Heart left ventricle (tissue), 13 donors: ENCODE results near the gene TNP1.

ENCODE experiments used
- CTCF ChIP-seq, 12 donors: fragments of 200-600 bp; sonication (generic) in 4 of 12; IDR thresholded peaks; one replicate each; pipeline versions ENCODE4 v1.5.0 to v1.8.0; 2018 to 2022; ENCODE audit warnings: antibody characterized with exemption in 12 of 12, mild to moderate bottlenecking in 5 of 12
- POLR2A ChIP-seq, 2 donors: fragments of 450-650 bp; IDR thresholded peaks; one replicate each; pipeline ENCODE4 v1.6.1; 2017; ENCODE audit warnings: antibody characterized with exemption in 2 of 2, mild to moderate bottlenecking in 2 of 2, moderate library complexity in 2 of 2
- donor health status: ischemic (EF 13 %, LVEDD 7.1; RV severe dilation, severe dysfunction).
- donor health status: DM: no; HTN: yes; CAD: no.
- donor health status: DM: no; HTN: no; CAD: no.
- donor health status: ischemic (EF 25% LVEDD 6.9; RV normal size, moderate dysfunction).
- donor health status: ischemic (EF 25% LVEDD 5.7; RV mildly dilated, moderate dysfunction).
- donor health status: ischemic (EF 35%, LVEDD 5.7; RV mildly dilated, moderate dysfunction).
- donor health status: nonischemic (EF 11% LVEDD 7.7; RV severe dilation, severe dysfunction).
- donor health status: DM: yes; HTN: yes; CAD: no.
- donor health status: PGD.
- donor health status: ischemic (EF 29% LVEDD 5.4; RV normal size, mild dysfunction).
- donor health status: nonischemic (EF 23%, LVEDD 6.1; RV moderate dilation, normal function).

- no peak for TF ChIP-seq CTCF (IDR thresholded peaks at IDR 0.05)
- TF ChIP-seq POLR2A (IDR thresholded peaks at IDR 0.05), result no peak
Measured at GRCh38 chr2:216872624-216873023, 12.8 kb upstream of the TNP1 start.
